Right lobe of liver (tissue), 6 donors: Measurements from ENCODE around the gene HTR4. TPM values are rescaled to one million over a fixed set of nuclear protein-coding genes. Genes with fewer than 3 reads are reported as not detected.
A peak's percentile ranks its signal among the peaks of the same experiment; 100 is the strongest.

Experiments
- ATAC-seq, 4 donors: fragments of 200-7000 bp; cut with Tn5 transposase; one replicate each; pipeline ENCODE4 v1.9.1; 2020; ENCODE audit warnings: mild to moderate bottlenecking in 4 of 4, moderate library complexity in 4 of 4
- DNase-seq, 3 donors: peaks; one replicate each; pipeline ENCODE4 v3.0.0-alpha.2; 2020
- H3K27ac ChIP-seq, 3 donors: fragments of 200-600 bp; one replicate each; pipeline ENCODE4 v1.8.0; 2022
- H3K27me3 ChIP-seq, 2 donors: fragments of 200-600 bp; one replicate each; pipeline ENCODE4 v1.8.0; 2022
- H3K36me3 ChIP-seq, 4 donors: fragments of 200-600 bp; sonication (generic) in 1 of 4; one replicate each; pipeline versions ENCODE4 v1.5.1 to v1.8.0; 2017 to 2022; ENCODE audit warnings: control low read depth in 1 of 4
- H3K4me1 ChIP-seq, 4 donors: fragments of 200-600 bp; sonication (generic) in 1 of 4; one replicate each; pipeline versions ENCODE4 v1.5.1 to v1.8.0; 2017 to 2022; ENCODE audit warnings: control low read depth in 1 of 4
- H3K4me3 ChIP-seq, 3 donors: fragments of 200-600 bp; one replicate each; pipeline ENCODE4 v1.8.0; 2022
- H3K9me3 ChIP-seq, 4 donors: fragments of 200-600 bp; sonication (generic) in 1 of 4; one replicate each; pipeline versions ENCODE4 v1.5.1 to v1.8.0; 2017 to 2022; ENCODE audit warnings: control low read depth in 1 of 4
- POLR2A ChIP-seq: fragments of 450-650 bp; IDR thresholded peaks from one replicate; pipeline ENCODE4 v1.6.1; 2017; ENCODE audit warnings: antibody characterized with exemption, mild to moderate bottlenecking
- WGBS: methylation state at CpG from one replicate; pipeline ENCODE4 v1.1.6; 2018; ENCODE audit warnings: low coverage, low lambda C conversion rate; ENCODE audit not compliant: insufficient coverage; ENCODE audit errors: missing lambda C conversion rate; 5-methylcytosine and 5-hydroxymethylcytosine counted together
- intact Hi-C, 2 donors: fragments of 100-400 bp; cut with DNase I; formaldehyde crosslinking; loops; one replicate each; pipeline versions ENCODE4 v1.11.2 to v1.14.1; 2022
- total RNA-seq, 6 experiments: library from RNA; depleted of rRNA in 2 of 6; stranded (reverse); fragments of >200 nt in 2 of 6; fragmentation: NEBNext Ultra II Directional in 3 of 6; extraction: Animal tissue kit (Norgen Biotek cat#: 25700) in 3 of 6; gene quantifications; one replicate each; pipeline versions ENCODE4 v1.1.0 to v1.2.4, GENCODE V29; 2016 to 2023
- TF ChIP-seq, protein P1 (sequence below), 4 donors: fragments of 200-600 bp in 3 of 4; fragments of 450-650 bp in 1 of 4; IDR thresholded peaks; one replicate each; pipeline versions ENCODE4 v1.5.1 to v1.8.0; 2016 to 2022; ENCODE audit warnings: antibody characterized with exemption in 4 of 4, mild to moderate bottlenecking in 2 of 4
- donor health status: DM: no; HTN: yes; CAD: no.
- donor health status: DM: no; HTN: no; CAD: no.
- donor health status: DM: no; HTN: no; CAD: no.
- donor health status: DM: no; HTN: yes; CAD: no.
- donor health status: DM: no; HTN: yes; CAD: no.

HTR4 gene
- total RNA-seq, 6 experiments from 2014 or later: 0.12 to 0.23 (median 0.13) TPM; not detected in 3

DNA sequence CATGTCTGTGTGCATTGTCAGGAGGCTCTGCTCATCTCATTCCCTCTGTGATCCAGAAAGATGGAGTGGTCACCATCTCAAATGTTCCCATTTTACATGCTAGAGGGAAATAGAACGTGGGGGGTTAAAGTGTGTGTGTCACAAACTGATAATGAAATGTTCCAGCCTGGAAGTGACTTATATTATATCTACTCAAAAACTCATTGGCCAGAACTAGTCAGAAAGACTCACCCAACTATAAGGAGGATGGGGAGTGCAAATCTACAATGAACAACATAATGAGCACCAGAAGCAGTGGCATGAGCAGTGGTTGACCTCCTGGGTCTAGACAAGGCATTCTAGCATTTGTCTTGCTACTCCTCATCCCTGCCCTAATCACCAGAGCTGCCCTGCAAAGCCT, 81.0 kb downstream of the HTR4 start:
- Histone ChIP-seq H3K36me3 (no peaks in the 10 kb centered on the region), H3K27me3 (no peaks in the 10 kb centered on the region), H3K27ac (no peak overlapping the region), H3K4me3 (no peak overlapping the region), H3K9me3 (no peaks in the 10 kb centered on the region), H3K4me1 (no peaks in the 10 kb centered on the region)
- whole genome bisulfite sequencing: 8% methylated on average over 1 of the region's 1 CpG
- ATAC-seq (no peak), DNase-seq (no peak)
- TF ChIP-seq POLR2A: no peak
- TF ChIP-seq, protein P1, sequence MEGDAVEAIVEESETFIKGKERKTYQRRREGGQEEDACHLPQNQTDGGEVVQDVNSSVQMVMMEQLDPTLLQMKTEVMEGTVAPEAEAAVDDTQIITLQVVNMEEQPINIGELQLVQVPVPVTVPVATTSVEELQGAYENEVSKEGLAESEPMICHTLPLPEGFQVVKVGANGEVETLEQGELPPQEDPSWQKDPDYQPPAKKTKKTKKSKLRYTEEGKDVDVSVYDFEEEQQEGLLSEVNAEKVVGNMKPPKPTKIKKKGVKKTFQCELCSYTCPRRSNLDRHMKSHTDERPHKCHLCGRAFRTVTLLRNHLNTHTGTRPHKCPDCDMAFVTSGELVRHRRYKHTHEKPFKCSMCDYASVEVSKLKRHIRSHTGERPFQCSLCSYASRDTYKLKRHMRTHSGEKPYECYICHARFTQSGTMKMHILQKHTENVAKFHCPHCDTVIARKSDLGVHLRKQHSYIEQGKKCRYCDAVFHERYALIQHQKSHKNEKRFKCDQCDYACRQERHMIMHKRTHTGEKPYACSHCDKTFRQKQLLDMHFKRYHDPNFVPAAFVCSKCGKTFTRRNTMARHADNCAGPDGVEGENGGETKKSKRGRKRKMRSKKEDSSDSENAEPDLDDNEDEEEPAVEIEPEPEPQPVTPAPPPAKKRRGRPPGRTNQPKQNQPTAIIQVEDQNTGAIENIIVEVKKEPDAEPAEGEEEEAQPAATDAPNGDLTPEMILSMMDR (IDR thresholded peaks at IDR 0.05): no peak
- intact Hi-C loops: no loop called here

GRCh38 chr5:148569948-148570347, 84.4 kb downstream of the HTR4 start:
- Histone ChIP-seq H3K4me3 (no peak overlapping the region), H3K36me3 (no peaks in the 10 kb centered on the region), H3K4me1 (no peaks in the 10 kb centered on the region), H3K27me3 (no peaks in the 10 kb centered on the region), H3K27ac (no peak overlapping the region), H3K9me3 (no peaks in the 10 kb centered on the region)
- intact Hi-C loops: no loop called here
- DNase-seq: no peak
- TF ChIP-seq POLR2A: no peak
- TF ChIP-seq, protein P1 (IDR thresholded peaks at IDR 0.05): no peak
- no peak for ATAC-seq

DNA sequence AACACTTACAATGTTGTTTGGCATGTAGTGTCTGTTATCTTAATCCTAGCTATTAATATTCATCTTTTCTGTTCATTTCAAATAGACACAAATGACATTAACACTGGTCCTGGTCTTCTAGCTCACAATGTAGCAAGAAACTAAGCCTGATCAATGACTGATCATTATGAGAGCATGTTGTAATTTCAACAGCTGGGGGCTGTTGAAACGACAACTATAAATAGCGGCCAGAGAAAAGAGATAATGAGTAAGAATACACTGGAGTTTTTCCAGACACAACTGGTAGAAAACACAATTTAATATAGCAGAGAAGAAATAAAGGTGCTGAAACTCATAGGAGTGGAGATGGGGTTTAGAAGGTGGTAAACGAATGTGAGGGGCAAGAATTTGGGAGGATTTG, 89.2 kb downstream of the HTR4 start:
- no peak for TF ChIP-seq POLR2A
- TF ChIP-seq, protein P1 (IDR thresholded peaks at IDR 0.05): no peak
- intact Hi-C loops: no loop called here
- WGBS: 32% methylated on average over 3 of the region's 3 CpGs
- Histone ChIP-seq H3K36me3 (no peaks in the 10 kb centered on the region), H3K4me3 (no peak overlapping the region), H3K27ac (no peak overlapping the region), H3K4me1 (peaks cover 0 to 10% (median 0%) of the 10 kb centered on the region in 4 donors), H3K9me3 (no peaks in the 10 kb centered on the region), H3K27me3 (no peaks in the 10 kb centered on the region)
- ATAC-seq: no peak
- DNase-seq: no peak

- TF ChIP-seq, protein P1 (IDR thresholded peaks at IDR 0.05): no peak
- TF ChIP-seq POLR2A: no peak
- intact Hi-C loops: no loop called here
- peaks cover 0 to 10% (median 0%) of the 10 kb centered on the region in 4 donors for H3K4me1 ChIP-seq
- no peak for DNase-seq
- H3K36me3 ChIP-seq: no peaks in the 10 kb centered on the region
- H3K27ac ChIP-seq: no peak overlapping the region
- no peaks in the 10 kb centered on the region for H3K27me3 ChIP-seq
- H3K9me3 ChIP-seq: no peaks in the 10 kb centered on the region
- whole genome bisulfite sequencing: 83% methylated on average over 1 of the region's 1 CpG
- ATAC-seq: no peak
- H3K4me3 ChIP-seq: no peak overlapping the region
These were observed 91.3 kb downstream of the HTR4 start for GRCh38 chr5:148563021-148563420.

DNA sequence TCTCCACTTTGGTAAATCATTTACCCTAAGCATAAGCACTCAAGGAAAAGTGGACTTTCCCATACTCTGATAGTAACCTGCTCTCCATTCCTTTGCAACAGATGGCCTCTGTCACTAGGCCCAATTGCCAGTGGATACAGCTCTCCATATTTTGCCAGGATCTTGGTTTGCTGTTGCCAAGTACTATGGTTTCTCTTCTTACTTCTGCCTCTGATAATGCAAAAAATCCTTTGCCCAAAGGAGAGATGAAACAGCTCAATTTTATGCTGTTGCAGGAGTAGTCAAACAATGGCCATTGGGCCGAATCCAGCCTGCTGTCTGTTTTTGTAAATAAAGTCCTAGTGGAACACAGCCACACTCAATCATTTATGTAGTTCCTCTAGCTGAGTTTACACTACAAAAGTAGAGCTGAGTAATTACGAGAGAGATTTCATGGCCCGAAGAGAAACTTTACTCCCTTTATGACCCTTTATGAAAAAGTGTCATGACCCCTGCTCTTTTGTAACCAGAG, 92.5 kb downstream of the HTR4 start:
- no peaks in the 10 kb centered on the region for H3K36me3 ChIP-seq
- peak overlapping the region in 1 of 3 donors; percentile 6 for H3K27ac ChIP-seq
- intact Hi-C loops: no loop called here
- DNase-seq (peak in 1 of 3 donors; percentile 21), ATAC-seq (peak; percentile 81 to 91 (median 86))
- peaks cover 0 to 10% (median 0%) of the 10 kb centered on the region in 4 donors for H3K4me1 ChIP-seq
- no peaks in the 10 kb centered on the region for H3K27me3 ChIP-seq
- TF ChIP-seq, protein P1 (IDR thresholded peaks at IDR 0.05): no peak
- no peak for TF ChIP-seq POLR2A
- H3K4me3 ChIP-seq: no peak overlapping the region
- WGBS: 16% methylated on average over 3 of the region's 3 CpGs
- H3K9me3 ChIP-seq: no peaks in the 10 kb centered on the region
